NCI-H2029 (cell line): ENCODE data around the gene PLPP1.

Experiments
- DNase-seq: peaks from one replicate; lab custom pipeline; 2025; lab: John Stamatoyannopoulos, UW

PLPP1 gene

GRCh38 chr5:55446640-55447351, 88.0 kb downstream of the PLPP1 start:
- DNase-seq: no peak

DNA sequence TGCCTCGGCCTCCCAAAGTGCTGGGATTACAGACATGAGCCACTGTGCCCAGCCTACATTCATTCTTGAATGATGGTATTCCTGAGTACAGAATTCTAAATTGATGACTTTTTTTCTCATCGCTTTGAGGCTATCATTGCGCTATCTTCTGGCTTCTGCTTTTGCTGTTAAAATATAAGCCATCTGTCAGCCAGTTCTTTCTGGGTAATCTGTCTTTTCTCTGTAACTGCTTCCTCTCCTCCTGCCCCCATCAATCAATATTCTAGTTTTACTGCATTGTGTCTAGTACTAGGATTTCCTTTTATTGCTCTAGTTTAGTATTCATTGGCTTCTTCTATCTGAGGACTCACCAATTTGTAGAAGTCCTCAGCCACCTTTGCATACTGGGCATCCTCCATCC, 89.0 kb downstream of the PLPP1 start:
- no peak for DNase-seq

GRCh38 chr5:55441954-55442353, 92.8 kb downstream of the PLPP1 start:
- no peak for DNase-seq

DNA sequence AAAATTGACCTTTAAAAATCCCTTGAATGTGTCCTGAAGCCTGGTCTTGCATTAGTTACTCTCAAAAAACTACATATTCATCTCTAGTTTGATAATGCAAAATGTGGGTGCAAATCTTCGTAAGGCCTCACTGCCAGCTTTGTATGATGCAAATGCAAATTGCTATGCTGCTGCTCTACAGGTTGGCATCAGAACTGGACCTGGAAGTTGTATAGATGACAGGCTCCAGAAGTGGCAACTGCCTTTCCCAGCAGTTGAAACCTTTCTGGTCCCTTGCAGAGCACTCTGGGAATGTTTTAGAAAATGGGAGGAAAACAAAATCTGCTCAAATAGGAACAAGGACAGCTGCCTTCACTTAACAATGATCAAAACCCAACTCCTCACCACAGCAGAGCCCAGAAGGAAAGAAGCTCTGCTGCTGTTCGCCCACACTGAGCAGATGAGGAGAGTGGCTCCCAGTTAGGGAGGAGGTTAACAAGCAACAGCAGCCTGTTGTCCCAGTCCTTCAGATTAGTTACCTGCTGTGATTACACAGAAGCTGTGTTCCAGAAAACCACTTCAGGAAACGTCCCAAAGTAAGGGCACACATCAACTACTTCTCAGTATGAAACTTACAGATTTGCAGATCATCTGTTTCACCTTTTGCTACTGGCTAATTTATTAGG, 93.5 kb downstream of the PLPP1 start:
- no peak for DNase-seq

DNA sequence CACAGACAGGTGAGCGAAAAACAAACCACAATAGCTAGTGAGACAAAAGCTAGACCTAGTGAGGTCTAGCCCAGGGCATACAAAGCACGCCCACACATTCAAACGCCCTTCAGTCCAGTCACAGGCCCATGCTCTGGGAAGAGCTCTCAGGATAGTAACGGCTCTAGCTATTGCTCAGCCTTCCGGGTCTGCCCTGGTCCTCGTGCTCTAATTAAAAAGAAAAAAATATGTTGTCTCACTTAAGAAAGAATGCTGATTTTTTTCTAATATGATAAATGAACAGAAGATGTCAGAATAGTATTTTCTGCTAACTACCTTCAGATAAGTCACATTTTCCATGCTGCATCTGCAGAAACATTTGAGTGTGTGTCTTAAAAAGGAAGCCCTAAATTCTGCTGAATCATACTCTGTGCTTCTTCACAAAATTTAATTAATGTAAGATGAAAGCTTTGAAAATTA, 94.5 kb downstream of the PLPP1 start:
- DNase-seq: no peak

GRCh38 chr5:55438998-55439397, 95.8 kb downstream of the PLPP1 start:
- DNase-seq: no peak

DNA sequence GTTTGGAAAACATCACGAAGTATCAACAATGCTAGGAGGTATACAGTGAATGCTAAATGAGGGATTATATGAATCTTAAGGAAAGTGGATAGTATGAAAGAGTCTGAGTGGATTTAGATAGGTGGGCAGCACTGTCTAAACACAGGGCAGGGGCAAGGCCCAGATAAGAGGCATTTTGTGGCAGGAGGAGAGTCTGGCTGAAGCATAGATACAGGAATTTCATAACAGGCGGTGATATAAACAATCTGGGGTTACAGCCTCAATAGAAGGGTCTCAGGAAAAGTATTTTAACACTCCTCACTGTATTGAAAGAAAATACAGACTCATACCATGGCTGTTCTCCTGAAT, 96.9 kb downstream of the PLPP1 start:
- DNase-seq: no peak

DNA sequence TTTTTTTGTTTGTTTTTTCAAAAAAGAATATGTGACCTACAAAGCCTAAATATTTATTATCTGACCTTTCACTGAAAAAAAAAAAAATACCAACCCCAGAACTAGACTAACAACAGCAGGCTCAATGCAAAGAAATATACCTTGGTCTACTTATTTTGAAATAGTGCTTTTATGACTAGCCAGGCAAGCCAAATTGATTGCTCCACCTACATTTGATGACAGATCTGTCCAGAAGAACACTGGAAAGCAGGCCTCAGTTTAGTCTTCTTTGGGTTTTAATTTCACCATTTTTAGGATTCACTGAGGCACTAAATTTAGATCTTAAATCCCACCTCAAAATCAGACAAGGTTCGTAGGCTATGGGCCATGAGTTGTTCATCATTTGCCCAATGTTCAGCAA, 97.3 kb downstream of the PLPP1 start:
- no peak for DNase-seq

- DNase-seq: no peak
Measured at GRCh38 chr5:55432549-55432948, 102.2 kb downstream of the PLPP1 start.

- DNase-seq: peak; percentile 31
Measured at GRCh38 chr5:55429613-55430253, 105.0 kb downstream of the PLPP1 start.

- no peak for DNase-seq
Measured at GRCh38 chr5:55429221-55429612, 105.5 kb downstream of the PLPP1 start.

DNA sequence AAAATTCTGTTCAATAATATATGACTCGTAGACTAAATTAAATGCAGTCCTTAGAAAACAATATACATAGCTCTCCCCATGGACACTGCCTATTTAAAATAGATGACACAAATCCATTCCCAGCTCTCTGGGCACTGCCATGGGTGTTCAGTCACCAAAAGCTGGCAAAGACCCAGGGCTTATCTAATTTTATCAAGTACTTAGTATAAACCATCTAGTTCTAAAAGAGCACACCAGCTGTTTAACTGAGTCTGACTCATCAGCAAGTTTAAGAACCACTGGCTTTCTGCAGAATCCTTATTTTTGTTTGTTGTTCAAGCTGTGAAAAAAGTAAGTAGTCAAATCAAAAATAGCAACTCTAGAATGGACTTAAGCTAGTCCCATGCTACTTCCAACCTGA, 107.6 kb downstream of the PLPP1 start:
- peak; percentile 11 for DNase-seq

DNA sequence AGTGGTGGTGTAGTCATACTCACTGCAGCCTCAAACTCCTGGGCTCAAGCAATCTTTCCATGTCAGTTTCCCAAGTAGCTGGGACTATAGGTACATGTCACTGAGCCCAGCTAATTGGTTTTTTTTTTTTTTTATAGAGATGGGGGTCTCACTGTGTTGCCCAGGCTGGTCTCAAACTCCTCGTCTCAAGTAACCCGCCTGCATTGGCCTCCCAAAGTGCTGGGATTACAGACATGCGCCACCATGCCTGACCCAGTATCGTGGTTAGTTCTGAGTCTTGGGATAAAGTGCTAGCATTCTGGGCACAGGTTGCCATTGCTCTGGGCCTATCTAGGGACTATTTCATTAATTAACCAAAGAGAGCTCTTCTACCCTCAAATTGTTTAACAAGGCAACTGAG, 108.3 kb downstream of the PLPP1 start:
- no peak for DNase-seq

GRCh38 chr5:55421074-55421529, 113.7 kb downstream of the PLPP1 start:
- DNase-seq: no peak

- DNase-seq: no peak
Measured at GRCh38 chr5:55418994-55419968, 115.5 kb downstream of the PLPP1 start.

DNA sequence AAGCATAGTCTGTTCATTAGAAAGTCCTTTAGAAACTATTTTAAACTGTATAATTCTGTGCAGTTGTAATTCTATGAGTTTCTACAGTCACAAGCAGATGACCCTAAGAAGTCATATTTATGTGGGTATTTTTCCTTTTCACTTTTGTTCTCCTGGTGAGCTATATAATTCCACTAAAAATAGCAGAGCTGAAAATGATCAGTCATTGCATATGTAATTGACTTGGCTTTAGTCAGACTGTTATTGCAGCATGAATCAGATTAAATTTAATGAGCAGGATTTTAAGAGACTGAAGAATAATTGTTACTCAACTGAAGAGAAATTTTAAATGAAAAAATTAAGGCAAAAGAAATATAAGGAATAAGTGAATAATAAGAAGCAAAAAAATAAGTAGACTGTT, 118.5 kb downstream of the PLPP1 start:
- no peak for DNase-seq

- DNase-seq: no peak
Measured at GRCh38 chr5:55415071-55415470, 119.7 kb downstream of the PLPP1 start.

DNA sequence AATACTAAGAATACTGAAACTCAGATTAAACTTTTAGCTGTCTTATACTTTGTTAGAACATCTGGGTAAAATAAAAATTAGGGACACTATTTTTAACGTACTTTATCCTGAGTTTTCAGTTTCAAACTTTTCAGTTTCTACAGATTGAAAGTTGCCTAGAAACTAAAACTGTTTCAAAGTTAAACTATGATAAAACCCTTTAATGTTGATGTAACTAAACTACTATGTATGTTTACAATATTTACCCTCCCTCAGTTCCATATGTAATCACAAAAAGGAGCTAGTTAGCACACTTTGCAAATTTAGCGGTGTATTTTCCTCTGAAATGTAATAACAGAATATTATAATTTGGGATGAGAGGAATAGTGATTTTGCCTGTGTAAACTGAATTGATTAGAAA, 121.1 kb downstream of the PLPP1 start:
- DNase-seq: no peak

DNA sequence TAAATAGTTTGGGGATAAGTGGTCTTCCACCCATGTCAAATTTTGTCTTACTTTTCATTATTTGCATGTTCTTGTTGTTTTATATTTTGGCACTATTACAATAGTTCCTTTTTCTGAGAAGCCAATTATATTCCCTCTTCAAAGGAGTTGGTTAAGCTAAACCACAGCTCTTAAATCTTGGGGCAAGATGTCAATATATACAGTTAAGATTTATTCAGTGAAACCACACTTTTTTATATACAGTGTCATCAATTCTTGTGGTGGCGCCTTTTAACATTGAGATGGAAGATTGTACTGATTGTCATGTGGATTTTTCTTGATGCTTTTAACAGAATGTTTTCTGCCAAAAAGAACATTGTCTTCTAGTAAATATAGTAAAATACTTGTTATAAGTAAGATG, 122.9 kb downstream of the PLPP1 start:
- DNase-seq: no peak

- DNase-seq: no peak
Measured at GRCh38 chr5:55410845-55411244, 123.9 kb downstream of the PLPP1 start.

DNA sequence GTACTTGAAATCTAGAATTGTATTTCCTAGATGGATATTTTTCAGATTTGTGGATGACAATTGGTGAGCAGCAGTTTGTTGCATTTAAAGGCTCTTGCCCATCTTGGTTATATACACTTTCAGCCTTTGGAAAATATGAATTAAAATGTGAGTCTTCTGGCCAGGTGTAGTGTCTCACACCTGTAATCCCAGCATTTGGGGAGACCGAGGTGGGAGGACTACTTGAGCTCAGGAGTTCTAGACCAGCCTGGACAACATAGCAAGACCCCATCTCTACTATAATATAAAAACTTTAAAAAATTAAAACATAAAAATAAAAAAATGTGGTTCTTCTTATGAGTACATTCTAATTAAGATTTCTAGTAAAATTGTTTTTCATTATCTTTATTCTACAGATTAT, 125.0 kb downstream of the PLPP1 start:
- no peak for DNase-seq

DNA sequence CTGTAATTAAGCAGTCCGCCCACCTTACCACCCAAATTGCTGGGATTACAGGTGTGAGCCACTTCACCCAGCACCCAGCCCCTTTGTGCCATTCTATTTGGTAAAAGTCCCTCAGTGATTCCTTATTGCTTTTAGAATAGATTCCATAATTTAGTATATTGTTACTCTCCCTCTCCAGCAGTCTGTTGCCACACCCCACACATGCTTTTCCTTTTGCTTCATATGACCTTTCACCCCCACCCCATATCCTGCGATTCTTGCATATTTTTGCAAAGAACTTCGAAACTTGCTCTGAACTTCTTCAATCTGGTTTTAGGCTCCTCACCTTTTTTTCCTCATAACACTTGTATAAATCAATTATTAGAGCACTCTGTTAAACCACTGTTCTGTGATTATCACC, 126.8 kb downstream of the PLPP1 start:
- DNase-seq: no peak
